RWPE1 (cell line): ENCODE data around the gene HOXC10.

Source experiments
- CTCF ChIA-PET: fragments of 350-600 bp; sonication (Branson Sonifier 250); formaldehyde crosslinking; extraction: SDS; loops from one replicate; lab custom pipeline; 2021; lab: Yijun Ruan, JAX
- POLR2A ChIA-PET: fragments of 400-600 bp; formaldehyde crosslinking; extraction: SDS; loops from one replicate; lab custom pipeline; 2020; ENCODE audit warnings: antibody characterized with exemption; ENCODE audit not compliant: low non-redundant PET; lab: Yijun Ruan, JAX
- DNase-seq: peaks from one replicate; pipeline ENCODE4 v3.0.0; 2012; ENCODE audit warnings: low spot score
- H3K27ac ChIP-seq: fragments of 450-650 bp; 2 replicates; pipeline ENCODE4 v1.5.1; 2017
- TF ChIP-seq, protein P1 (sequence below): fragments of 450-650 bp; conservative IDR thresholded peaks from 2 replicates; pipeline ENCODE4 v1.5.1; 2017; ENCODE audit warnings: low read depth, mild to moderate bottlenecking

HOXC10 gene

DNA sequence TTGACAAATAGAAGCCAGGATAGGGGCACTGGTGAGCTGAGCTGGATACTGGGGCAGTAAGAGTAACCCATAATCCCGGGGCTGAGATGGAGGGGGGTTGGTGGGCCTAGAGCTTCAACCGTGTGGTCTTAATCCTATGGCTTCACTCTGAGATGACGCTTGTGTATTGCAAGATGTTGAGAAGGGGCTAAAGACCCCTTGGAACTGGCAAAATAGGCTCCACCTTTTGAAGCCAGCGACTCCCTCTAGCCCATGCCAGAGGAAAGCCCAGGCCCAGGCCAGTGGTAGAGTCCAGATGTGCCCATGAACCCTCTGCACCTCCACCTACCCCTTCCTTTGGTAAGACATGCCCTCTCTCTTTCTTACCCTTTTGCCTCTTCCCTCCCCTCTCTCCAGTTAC, 25.6 kb upstream of the HOXC10 start:
- H3K27ac ChIP-seq: no peak overlapping the region
- TF ChIP-seq, protein P1, sequence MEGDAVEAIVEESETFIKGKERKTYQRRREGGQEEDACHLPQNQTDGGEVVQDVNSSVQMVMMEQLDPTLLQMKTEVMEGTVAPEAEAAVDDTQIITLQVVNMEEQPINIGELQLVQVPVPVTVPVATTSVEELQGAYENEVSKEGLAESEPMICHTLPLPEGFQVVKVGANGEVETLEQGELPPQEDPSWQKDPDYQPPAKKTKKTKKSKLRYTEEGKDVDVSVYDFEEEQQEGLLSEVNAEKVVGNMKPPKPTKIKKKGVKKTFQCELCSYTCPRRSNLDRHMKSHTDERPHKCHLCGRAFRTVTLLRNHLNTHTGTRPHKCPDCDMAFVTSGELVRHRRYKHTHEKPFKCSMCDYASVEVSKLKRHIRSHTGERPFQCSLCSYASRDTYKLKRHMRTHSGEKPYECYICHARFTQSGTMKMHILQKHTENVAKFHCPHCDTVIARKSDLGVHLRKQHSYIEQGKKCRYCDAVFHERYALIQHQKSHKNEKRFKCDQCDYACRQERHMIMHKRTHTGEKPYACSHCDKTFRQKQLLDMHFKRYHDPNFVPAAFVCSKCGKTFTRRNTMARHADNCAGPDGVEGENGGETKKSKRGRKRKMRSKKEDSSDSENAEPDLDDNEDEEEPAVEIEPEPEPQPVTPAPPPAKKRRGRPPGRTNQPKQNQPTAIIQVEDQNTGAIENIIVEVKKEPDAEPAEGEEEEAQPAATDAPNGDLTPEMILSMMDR: no peak
- ChIA-PET CTCF (interaction anchor here (1.0 to 1.1 kb wide), 2 partner anchors 26 to 213 kb away, joined by 3 to 5 read pairs; partner anchors contain the start of gene HOXC10), POLR2A (no interaction called here)
- no peak for DNase-seq

DNA sequence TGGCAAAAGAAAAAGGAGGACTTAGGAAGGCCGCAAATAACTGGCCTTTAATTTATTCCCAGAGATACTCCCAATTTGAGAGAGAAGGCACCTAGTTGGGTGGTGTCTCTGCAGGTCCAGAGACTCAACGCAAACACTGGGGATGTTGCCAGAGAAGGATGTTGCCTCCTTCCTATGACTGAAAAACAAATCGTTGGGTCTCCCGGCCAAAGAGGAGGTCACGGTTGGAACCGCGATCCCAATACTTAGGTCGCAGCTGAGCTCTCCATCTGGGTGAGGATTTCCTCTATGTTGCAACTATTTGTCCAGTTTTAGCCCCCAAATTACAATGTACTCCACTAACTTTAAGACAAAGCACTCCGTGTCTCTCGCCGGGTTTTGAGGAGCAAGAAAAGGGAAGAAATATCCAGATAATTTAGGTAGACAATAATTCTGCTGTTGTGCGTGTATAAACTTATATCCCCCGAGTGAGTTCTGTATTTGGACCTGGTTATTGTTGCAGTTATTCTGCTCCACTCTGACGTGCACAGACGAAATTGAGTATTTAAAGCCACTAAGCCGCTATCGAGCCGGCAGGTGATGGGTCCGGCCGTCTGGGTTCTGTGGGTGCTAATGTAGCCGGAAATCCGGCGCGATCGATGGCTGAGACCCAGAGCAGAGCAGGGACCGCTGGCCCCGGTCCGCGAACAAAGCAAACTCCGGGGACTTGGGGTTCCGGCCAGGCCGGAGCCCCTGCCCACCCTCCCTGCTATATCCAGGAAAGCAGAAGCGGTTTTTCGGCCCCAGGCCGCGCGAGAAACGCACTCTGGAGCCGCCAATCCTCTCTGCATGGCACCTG, 24.5 kb upstream of the HOXC10 start:
- no peak overlapping the region for H3K27ac ChIP-seq
- DNase-seq: no peak
- TF ChIP-seq, protein P1: no peak
- POLR2A ChIA-PET: no interaction called here
- CTCF ChIA-PET: no interaction called here

DNA sequence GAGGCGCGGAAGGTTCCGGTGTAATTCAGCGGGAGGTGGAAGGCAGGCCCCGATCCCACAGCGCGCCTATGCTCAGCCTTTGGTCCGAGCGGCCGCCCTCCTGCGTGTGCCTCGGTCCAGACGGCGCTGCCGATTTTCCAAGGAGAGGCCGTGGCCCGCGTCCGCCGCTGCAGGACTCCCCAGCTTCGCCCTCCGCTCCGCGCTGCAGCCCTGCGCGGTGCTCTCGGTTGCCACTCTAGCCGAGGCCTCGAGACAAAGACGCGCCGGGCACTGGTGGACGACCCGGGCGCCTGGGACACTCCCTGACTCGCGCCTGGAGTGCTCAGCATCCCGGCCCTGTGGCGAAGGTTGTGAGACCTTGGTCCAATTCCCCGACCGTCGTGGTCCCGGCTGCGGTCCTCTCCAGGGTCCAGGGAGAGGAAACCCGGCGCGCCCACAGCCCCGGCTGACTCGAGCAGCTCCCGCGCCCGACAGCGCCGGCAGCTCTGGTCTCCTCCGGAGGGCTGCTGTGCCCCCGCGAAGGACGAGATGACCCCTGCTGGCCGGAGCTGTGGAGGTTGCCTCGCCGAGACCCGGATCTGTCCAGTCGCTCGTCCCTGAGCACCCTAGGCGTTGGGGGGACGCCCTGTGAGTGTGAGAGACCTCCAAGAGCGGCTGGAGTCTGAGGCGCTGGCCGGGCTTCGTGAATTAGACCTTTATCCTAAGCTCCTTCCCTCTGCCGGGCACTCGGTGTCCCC, 23.8 kb upstream of the HOXC10 start:
- CTCF ChIA-PET: interaction anchor here (1.0 kb wide), 1 partner anchor 218 kb away, joined by 3 read pairs; no protein-coding TSS in a partner anchor
- POLR2A ChIA-PET: no interaction called here
- no peak overlapping the region for H3K27ac ChIP-seq
- TF ChIP-seq, protein P1: no peak
- no peak for DNase-seq

DNA sequence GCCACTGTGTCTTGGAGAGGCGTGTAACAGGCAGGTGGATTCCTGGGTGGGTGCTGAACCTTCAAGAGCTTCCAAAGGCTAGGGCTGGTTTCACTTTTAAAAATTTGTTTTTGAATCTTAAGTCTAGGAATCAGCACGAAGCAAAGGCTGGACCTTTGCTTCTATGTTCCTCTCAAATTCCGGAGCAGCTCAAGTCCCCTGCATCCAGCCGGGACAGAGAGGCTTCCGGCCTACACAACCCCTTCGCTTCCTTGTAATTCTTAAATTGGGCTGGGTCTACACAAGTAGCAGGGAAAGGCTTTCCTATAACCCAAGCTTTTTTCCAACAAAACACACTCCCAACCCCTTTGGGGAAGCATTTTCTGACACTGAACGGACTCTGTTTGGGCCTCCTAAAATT, 21.9 kb upstream of the HOXC10 start:
- CTCF ChIA-PET: interaction anchor here (0.6 kb wide), 1 partner anchor 13 kb away, joined by 3 read pairs; no protein-coding TSS in a partner anchor

DNA sequence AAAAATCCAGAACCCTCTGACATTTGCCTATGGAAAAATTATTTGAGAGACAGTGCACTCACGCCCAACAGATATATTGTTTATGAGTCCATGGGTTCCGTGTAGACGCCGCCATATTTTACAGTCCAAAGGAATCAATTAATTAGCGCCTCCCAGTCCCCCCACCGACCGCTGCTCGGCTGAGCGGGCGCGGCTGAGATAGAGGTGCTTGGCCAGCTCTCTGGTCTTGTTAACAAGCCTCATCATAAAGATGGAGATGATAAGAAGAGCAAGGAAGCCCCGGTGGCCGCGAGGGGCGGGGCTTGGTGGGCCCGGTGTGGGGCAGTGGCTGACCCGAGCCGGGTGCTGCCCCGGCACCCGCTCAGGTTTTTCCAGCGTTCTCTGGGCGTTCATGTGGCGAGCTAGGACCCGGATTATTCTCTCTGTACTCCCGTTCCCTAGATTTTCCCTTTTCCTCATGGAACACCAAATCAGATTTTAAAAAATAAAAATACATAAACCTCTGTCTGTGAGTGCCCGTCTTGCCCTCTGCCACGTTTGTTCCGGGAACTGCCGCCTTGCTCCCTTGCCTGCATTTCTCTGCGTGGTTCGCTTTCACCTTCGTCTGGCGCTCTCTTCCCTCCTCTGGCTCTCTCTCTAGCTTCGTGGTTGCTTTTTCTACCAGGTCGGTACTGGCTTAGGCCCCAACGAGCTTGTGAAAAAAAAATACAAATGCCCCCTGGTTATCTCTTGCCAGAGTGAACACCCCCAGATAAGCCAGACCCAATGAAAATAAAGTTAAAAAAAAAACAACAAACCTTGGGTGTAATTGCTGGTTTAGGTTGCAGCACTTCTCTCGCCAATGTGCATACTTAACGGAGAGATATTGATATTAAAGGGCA, 21.3 kb upstream of the HOXC10 start:
- no peak overlapping the region for H3K27ac ChIP-seq
- TF ChIP-seq, protein P1: no peak
- no peak for DNase-seq
- ChIA-PET POLR2A (no interaction called here), CTCF (interaction anchor here (0.6 kb wide), 2 partner anchors 14 to 41 kb away, joined by 3 to 4 read pairs; no protein-coding TSS in a partner anchor)

More for the DNA sequence above, 21.9 kb upstream of the HOXC10 start:
- no peak overlapping the region for H3K27ac ChIP-seq
- DNase-seq: no peak
- POLR2A ChIA-PET: no interaction called here
- TF ChIP-seq, protein P1: no peak

DNA sequence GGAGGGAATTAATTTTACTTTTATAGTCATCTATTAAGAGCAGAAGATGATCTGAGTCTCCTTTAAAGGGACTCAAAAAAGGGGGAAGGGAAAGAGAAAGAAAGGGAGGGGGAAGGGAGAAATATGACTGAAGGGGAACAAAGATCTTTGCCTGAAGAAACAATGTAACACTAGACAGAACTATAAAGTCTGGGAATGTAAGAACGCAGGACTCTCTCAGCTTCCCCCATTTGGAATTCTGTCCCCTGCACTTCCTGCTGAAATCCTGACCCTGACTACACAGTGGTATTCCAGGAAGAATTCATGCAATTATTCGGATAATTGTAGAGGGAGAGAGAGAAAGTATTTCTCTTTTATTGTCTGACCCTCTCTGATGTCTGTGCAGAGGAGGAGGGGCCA, 20.6 kb upstream of the HOXC10 start:
- POLR2A ChIA-PET: no interaction called here
- TF ChIP-seq, protein P1: no peak

More for the DNA sequence above, 20.6 kb upstream of the HOXC10 start:
- H3K27ac ChIP-seq: no peak overlapping the region
- CTCF ChIA-PET: interaction anchor here (0.6 to 1.3 kb wide), 2 partner anchors 21 to 40 kb away, joined by 4 to 6 read pairs; partner anchors contain the start of gene HOXC10
- no peak for DNase-seq
